Left colon (tissue), 2 donors: ENCODE results near the gene PKIB. TPM values are rescaled to one million over a fixed set of nuclear protein-coding genes. Genes with fewer than 3 reads are reported as not detected.
"Not testable (repeated sequence)": the region's sequence is repeated elsewhere in the genome, so short reads cannot be mapped to it uniquely, and the experiment has no call there.

Experiments
- ATAC-seq: fragments of 200-7000 bp; cut with Tn5 transposase; one replicate; pipeline ENCODE4 v1.9.1; 2020; ENCODE audit warnings: mild to moderate bottlenecking, moderate library complexity
- DNase-seq, 2 donors: peaks; one replicate each; pipeline ENCODE4 v3.0.0-alpha.2; 2020
- intact Hi-C, 2 donors: fragments of 100-400 bp; cut with DNase I in 1 of 2; cut with micrococcal nuclease in 1 of 2; formaldehyde crosslinking; loops; one replicate each; pipeline versions ENCODE4 v1.11.2 to v1.14.0; 2022; cut with DNase I, micrococcal nuclease
- long read RNA-seq: library from polyadenylated mRNA; unstranded; transcript quantifications from one replicate; pipeline ENCODE4 v2.0.0, GENCODE V29; 2021
- total RNA-seq, 2 donors: library from RNA; stranded (reverse); fragmentation: NEBNext Ultra II Directional; extraction: Animal tissue kit (Norgen Biotek cat#: 25700); gene quantifications; one replicate each; pipeline ENCODE4 v1.2.1, GENCODE V29; 2021
- donor health status: DM: no; HTN: no; CAD: no.
- donor health status: DM: yes; HTN: yes; CAD: no.

PKIB gene
- total RNA-seq: 100 to 1,000 TPM; 140 to 169 TPM
- long read RNA-seq, transcript PKIB-205 (5 exons, 1,398 nt): major isoform, 126 of 190 reads
- long read RNA-seq, partial matches to known transcripts: 9 of 190 reads
- long read RNA-seq, other reads (novel, unspliced or antisense): 50 of 190 reads

DNA sequence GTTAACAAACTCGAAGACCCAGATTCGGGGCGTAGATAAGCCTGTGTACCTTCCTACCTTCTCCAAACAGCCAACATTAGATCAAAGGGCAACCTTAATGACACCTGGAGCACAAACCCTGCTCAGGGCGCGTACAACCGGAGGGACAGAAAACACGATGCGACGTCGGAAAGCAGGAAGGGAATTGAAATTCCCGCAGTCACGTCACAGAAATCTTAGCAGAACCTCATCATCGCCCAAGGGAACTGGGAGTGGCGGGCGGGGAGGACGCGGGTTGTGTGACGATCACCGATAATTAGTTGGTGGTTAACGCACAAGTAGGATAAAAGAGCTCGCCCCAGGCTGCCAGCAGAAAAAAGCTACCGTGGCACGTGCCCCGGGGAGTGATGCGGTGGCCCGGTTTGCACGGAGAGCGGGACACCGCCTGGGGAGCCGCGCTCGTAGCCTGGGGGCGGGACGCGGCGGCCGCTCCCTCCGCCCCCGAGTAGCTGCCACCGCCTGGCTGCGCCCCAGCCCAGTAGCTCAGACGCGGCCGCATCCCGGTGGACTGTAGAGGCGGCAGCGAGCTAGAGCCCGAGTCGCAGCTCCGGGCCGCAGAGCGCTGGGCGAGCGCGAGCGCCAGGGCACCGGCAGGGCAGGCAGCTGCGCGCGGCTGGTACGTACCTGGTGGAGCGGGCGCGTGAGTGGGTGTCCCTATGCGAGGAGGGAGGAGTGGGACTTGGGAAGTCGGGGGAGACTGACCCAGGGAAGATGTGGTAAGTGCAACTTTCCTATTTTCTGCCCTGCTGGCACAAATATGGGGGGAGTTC is at the start of gene PKIB:
Gene PKIB (plus strand): TSS at position 525 of the 809 bp plus-strand sequence. CDS start 107,390 bp downstream, outside the sequence.
- intact Hi-C loops: no loop called here

GRCh38 chr6:122563364-122564052 is 46.7 kb upstream of the PKIB start:
- no peak for DNase-seq
- intact Hi-C loops: no loop called here
- no peak for ATAC-seq

More for the DNA sequence above, at the start of gene PKIB:
- peak; percentile 92 for ATAC-seq
- DNase-seq: peak; percentile 84 to 87

GRCh38 chr6:122564230-122564629 is 46.0 kb upstream of the PKIB start:
- DNase-seq (no peak), ATAC-seq (no peak)
- intact Hi-C loops: no loop called here

GRCh38 chr6:122565708-122566107 is 44.5 kb upstream of the PKIB start:
- intact Hi-C loops: no loop called here
- ATAC-seq: no peak

GRCh38 chr6:122567034-122567433 is 43.2 kb upstream of the PKIB start:
- DNase-seq (no peak), ATAC-seq (no peak)
- intact Hi-C loops: no loop called here

More at GRCh38 chr6:122565708-122566107, 44.5 kb upstream of the PKIB start:
- DNase-seq: no peak

GRCh38 chr6:122568350-122568749 is 41.9 kb upstream of the PKIB start:
- DNase-seq (no peak), ATAC-seq (peak; percentile 81)
- intact Hi-C loops: no loop called here

DNA sequence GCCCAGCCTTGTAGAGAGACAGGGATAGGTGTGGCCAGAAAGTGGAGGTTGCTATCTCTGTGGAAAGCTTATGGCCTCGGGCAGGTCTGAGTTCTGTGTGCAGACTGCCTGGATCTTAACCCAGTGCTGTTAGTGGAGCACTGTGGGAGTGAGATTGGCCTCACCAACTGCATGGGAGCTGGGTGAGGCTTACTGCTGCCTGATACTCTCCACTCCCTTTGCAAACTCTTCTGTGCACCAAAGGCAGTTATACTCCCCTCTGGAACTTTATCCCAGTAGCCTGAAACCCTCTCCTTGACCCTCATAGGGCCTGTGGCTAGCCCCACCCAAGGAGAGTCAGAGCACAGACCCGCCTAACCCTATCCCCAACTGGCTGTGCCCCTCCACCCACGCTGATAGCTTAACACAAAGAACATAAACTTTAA is 41.4 kb upstream of the PKIB start:
- ATAC-seq: peak; percentile 86
- DNase-seq: peak; percentile 62 to 65
- intact Hi-C loops: no loop called here

- intact Hi-C loops: no loop called here
- DNase-seq (no peak), ATAC-seq (peak; percentile 44)
These were observed 40.9 kb upstream of the PKIB start for GRCh38 chr6:122569230-122569771.

DNA sequence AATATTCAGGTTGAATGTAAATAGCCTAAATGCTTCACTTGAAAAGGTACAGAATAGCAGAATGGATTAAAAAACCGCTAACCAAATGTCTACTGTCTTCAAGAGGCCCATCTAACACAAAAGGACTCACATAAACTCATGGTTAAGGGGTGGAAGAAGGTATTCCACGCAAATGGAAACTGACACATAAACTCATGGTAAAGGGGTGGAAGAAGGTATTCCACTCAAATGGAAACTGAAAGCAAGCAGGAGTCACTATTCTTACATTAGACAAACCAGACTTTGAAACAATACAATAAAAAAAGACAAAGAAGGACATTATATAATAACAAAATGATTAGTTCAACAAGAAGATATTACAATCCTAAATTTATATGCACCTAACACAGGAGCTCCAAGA is 38.3 kb upstream of the PKIB start:
- DNase-seq (no peak), ATAC-seq (no peak)
- intact Hi-C loops: no loop called here

- ATAC-seq (peak; percentile 63), DNase-seq (no peak)
- intact Hi-C loops: no loop called here
These were observed 33.3 kb upstream of the PKIB start for GRCh38 chr6:122576888-122577287.

DNA sequence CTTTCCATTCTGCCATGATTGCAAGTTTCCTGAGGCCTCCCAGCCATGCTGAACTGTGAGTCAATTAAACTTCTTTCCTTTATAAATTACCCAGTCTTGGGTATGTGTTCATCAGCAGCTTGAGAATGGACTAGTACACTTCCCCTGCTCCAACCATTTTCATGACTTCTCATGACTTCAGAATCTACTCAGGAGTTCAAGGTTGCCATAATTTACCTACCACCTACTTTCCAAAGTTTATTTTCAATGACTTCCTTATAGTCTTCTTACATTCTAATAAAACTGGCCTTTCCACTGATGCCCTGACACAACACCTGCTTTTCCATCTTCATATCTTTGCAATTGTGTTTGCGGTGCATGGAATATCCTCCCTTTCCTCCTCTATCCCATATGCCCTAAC is 31.2 kb upstream of the PKIB start:
- intact Hi-C loops: no loop called here
- peak; percentile 82 for ATAC-seq
- DNase-seq: no peak

DNA sequence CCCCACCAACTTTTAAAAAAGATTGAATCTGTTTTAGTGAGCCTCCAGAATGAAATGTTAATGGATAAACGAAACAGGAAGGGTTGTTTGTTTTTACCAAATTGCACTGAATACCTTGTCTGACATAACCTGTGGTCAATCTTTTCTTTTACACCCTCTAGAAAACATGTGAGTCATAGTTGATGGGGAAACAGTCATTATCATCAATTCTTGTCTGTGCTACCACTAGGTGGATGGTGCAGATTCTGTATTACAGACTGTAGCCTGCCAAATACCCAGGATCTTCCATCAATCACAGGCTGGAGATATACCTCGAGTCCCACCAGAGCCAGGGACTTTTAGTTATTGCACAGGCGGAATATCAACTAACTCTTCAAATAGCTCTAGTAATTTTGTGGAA is 29.5 kb upstream of the PKIB start:
- intact Hi-C loops: no loop called here
- ATAC-seq: peak; percentile 68
- DNase-seq: no peak

GRCh38 chr6:122589115-122589514 is 21.1 kb upstream of the PKIB start:
- DNase-seq (no peak), ATAC-seq (no peak)
- intact Hi-C loops: no loop called here

DNA sequence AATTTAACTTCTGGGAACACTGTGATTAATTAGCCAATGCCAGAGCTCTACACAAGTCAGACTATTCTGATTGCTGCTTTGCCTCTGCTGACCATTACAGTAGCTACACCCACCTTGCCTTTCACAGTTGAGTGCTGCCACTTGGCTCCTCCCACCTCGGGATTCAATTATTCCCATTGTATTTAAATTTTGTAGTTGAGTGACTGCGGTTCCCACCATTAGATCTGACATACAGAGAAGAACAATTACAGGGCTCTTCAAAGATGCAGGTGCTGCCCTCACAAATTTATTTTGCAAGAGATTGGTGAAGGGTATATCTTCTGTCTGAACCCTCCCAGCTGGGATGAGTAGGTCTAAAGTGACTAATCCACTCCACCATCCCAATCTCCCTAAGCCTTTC is 11.9 kb upstream of the PKIB start:
- intact Hi-C loops: not testable (repeated sequence)

GRCh38 chr6:122604676-122605075 is 5.5 kb upstream of the PKIB start:
- intact Hi-C loops: no loop called here
- DNase-seq (no peak), ATAC-seq (no peak)

More for the DNA sequence above, 11.9 kb upstream of the PKIB start:
- not testable (repeated sequence) for ATAC-seq, DNase-seq

DNA sequence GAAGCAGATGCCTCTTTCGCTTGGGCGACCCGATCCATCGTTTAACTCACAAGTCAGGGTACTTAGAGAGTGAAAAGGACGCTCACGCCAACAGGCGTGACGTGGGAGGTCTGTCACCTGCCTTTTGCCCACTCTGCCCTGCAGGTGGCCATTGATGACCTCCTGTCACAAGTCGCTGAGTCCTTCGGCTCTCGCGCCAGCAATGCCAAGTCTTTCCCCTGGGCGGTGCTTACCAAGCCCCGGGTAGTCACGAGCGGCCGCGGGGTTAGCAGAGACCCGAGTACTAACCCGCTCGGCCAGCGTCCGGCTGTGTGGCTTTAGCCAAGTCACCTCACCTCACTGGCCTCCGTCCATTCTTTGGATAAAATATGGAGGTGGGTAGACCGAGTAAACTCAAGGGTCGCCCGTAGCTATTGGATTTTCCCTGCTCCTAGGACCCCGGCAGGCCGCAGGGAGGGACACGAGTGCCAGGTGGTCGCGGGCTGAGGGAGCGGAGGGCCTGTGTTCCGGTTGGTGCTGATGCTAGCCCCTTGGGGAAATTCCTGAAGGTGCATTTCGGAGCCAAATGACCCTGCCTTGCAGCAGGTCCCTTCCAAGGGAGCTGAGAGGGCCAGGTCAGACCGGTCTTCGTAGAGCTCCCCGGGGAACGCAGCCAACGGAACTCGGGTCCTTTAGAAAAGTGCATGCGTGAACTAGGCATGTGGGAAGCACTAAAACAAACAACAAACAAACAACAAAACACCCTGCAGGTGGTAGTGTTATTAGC is 668 bp downstream of the PKIB start:
- intact Hi-C loops: no loop called here
- peak; percentile 75 for ATAC-seq
- DNase-seq: peak; percentile 76 to 79

- ATAC-seq (no peak), DNase-seq (no peak)
- intact Hi-C loops: no loop called here
These were observed 2.6 kb downstream of the PKIB start for GRCh38 chr6:122612838-122613237.

GRCh38 chr6:122614303-122614702 is 4.1 kb downstream of the PKIB start:
- intact Hi-C loops: no loop called here

GRCh38 chr6:122615409-122615808 is 5.2 kb downstream of the PKIB start:
- ATAC-seq: no peak
- intact Hi-C loops: no loop called here

More at GRCh38 chr6:122614303-122614702, 4.1 kb downstream of the PKIB start:
- DNase-seq: no peak
- ATAC-seq: no peak

More at GRCh38 chr6:122615409-122615808, 5.2 kb downstream of the PKIB start:
- no peak for DNase-seq
